ENCODE results near the gene CROCC.
"Not testable (repeated sequence)": the region's sequence is repeated elsewhere in the genome, so short reads cannot be mapped to it uniquely, and the experiment has no call there.

Gene CROCC

GRCh38 chr1:16938351-16939321 is 16.9 kb downstream of the CROCC start:
- TF ChIP-seq GATA1 (IDR thresholded peaks at IDR 0.05; ENCODE audit: low read depth, low read length) (no peak), POLR2A (IDR thresholded peaks at IDR 0.05; ENCODE audit: low read length) (no peak)
- no peak for DNase-seq

GRCh38 chr1:16939386-16940180 is 17.9 kb downstream of the CROCC start:
- not testable (repeated sequence) for DNase-seq

DNA sequence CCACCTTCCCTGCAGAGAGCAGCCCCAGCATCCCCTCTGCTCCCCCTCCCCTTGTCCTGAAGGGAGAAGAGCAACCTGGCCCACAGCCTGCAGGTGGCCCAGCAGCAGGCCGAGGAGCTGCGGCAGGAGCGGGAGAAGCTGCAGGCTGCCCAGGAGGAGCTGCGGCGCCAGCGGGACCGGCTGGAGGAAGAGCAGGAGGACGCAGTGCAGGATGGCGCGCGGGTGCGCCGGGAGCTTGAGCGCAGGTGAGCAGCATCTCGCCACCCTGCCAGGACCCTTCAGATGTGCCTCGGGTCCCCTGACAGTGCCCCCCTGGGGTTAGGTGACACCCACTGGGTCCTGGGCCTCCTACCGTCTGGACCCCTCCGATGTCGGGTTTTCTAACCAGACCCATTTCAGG is 22.3 kb downstream of the CROCC start:
- TF ChIP-seq POLR2A (IDR thresholded peaks at IDR 0.05; ENCODE audit: low read length) (no peak), GATA1 (IDR thresholded peaks at IDR 0.05; ENCODE audit: low read depth, low read length) (no peak)
- no peak for DNase-seq

- not testable (repeated sequence) for DNase-seq
These were observed 23.8 kb downstream of the CROCC start for GRCh38 chr1:16945512-16945911.

DNA sequence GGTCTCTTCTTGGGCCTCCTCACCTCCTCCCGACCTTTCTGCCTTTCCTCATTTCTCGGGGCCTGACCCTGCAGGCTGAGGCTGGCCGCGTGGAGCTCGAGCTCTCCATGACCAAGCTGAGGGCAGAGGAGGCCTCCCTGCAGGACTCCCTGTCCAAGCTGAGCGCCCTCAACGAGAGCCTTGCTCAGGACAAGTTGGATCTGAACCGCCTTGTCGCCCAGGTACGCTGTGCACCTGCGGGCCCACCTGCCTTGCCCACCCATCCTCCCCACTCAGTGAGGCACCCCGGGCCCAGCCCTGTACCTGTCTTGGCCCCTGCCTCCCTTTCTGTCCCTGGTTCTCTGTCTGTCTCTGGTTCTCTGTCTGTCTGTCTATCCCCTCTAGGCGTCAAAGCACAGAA is 24.5 kb downstream of the CROCC start:
- not testable (repeated sequence) for DNase-seq

- DNase-seq: no peak
- TF ChIP-seq GATA1 (IDR thresholded peaks at IDR 0.05; ENCODE audit: low read depth, low read length) (no peak), POLR2A (IDR thresholded peaks at IDR 0.05; ENCODE audit: low read length) (no peak)
These were observed 24.9 kb downstream of the CROCC start for GRCh38 chr1:16946646-16947045.

- DNase-seq: not testable (repeated sequence)
These were observed 26.7 kb downstream of the CROCC start for GRCh38 chr1:16948282-16948891.

GRCh38 chr1:16949026-16949425 is 27.3 kb downstream of the CROCC start:
- DNase-seq: not testable (repeated sequence)

DNA sequence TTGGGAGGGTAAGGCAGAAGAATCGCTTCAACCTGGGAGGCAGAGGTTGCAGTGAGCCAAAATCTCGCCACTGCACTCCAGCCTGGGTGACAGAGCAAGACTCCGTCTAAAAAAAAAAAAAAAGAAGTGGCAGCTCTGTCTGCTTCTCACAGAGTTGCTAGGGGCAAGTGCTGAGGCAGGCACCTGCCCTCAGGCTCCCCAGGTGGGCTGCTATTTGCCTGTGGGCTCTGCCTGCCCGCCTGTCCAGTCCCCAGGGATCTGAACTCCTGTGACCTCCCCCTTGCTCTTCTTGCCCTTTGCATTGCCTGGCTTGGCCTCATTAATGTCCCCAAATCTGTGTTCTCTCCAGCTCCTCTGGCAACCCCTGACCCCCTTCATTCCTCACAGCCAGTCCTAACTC is 30.6 kb downstream of the CROCC start:
- not testable (repeated sequence) for DNase-seq

DNA sequence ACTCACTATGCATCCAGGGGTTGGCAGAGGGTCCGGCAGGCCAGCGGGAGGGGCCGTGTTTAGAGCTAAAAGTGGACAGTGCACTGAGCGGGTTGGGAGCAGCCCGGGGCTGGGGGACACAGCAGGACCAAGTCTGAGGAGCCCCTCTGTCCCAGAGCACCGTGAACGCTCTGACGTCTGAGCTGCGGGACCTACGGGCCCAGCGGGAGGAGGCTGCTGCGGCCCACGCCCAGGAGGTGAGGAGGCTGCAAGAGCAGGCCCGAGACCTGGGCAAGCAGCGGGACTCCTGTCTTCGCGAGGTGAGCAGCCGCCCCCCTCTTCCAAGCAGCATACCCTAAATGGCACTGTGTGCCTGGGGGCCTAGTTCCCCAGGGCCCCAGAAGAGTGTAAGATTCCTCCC is 32.8 kb downstream of the CROCC start:
- no peak for TF ChIP-seq GATA1 (IDR thresholded peaks at IDR 0.05; ENCODE audit: low read depth, low read length)
- TF ChIP-seq POLR2A (IDR thresholded peaks at IDR 0.05; ENCODE audit: low read length): no peak
- DNase-seq: no peak

DNA sequence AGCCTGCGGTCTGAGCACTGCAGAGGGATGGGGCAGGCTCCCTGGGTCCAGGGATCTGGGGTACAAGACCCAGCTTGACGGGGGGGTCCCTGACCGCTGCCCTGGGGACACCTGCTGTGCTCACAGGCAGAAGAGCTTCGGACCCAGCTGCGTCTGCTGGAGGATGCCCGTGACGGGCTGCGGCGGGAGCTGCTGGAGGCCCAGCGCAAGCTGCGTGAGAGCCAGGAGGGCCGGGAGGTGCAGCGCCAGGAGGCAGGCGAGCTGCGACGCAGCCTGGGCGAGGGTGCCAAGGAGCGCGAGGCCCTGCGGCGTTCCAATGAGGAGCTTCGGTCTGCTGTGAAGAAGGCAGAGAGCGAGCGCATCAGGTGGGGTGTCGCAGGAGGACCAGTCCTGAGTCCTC is 33.5 kb downstream of the CROCC start:
- no peak for DNase-seq
- TF ChIP-seq GATA1 (IDR thresholded peaks at IDR 0.05; ENCODE audit: low read depth, low read length): no peak
- no peak for TF ChIP-seq POLR2A (IDR thresholded peaks at IDR 0.05; ENCODE audit: low read length)

DNA sequence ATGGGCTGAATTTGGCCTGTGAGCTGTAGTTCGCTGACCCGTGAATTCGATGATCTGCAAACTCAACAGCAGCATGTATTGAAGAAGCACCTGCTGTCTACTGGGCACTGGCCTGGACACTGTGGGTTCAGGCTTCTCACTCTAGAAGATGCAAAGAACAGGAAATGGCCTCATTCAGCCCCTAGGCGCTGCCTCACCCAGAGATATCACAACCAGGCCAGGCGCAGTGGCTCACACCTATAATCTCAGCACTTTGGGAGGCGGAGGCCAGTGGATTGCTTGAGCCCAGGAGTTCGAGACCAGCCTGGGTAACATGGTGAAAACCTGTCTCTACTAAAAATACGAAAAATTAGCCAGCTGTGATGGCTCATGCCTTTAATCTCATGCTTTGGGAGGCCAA is 35.0 kb downstream of the CROCC start:
- no peak for DNase-seq
- no peak for TF ChIP-seq POLR2A (IDR thresholded peaks at IDR 0.05; ENCODE audit: low read length)
- no peak for TF ChIP-seq GATA1 (IDR thresholded peaks at IDR 0.05; ENCODE audit: low read depth, low read length)

DNA sequence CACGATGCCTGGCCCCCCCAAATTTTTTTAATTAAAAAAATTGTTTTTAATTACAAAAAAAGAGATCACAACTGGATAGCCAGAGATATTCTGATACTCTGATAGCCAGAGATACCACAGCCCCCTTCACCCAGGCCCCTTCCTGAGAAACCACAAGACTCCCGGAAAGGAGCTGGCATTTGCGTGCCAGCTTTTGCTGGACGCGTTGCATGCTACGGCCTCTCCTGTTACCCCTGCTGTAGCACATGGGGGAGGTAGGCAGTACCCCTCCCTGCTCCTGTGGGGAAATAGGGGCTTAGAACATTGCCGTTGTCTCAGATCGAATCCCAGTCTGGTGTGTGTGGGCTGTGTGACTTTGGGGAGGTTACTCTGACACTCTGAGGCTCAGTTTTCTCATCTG is 36.0 kb downstream of the CROCC start:
- TF ChIP-seq GATA1 (IDR thresholded peaks at IDR 0.05; ENCODE audit: low read depth, low read length): no peak
- TF ChIP-seq POLR2A (IDR thresholded peaks at IDR 0.05; ENCODE audit: low read length): no peak
- no peak for DNase-seq

DNA sequence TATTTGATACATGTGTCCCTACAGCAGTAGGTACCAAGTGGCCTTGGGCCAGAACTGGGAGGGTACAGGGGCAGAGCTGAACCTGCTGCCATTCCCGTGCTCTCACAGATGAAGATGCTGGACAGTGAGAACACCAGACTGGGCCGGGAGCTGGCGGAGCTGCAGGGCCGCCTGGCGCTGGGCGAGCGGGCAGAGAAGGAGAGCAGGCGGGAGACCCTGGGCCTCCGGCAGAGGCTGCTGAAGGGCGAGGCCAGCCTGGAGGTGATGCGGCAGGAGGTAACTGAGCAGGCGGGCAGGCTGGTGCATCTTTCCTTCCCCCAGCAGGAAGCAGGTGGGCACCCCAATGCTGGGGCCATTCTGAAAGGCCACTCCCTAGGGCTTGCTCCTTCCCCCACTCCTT is 36.7 kb downstream of the CROCC start:
- TF ChIP-seq POLR2A (IDR thresholded peaks at IDR 0.05; ENCODE audit: low read length): no peak
- TF ChIP-seq GATA1 (IDR thresholded peaks at IDR 0.05; ENCODE audit: low read depth, low read length): no peak
- DNase-seq: no peak

Data from erythroblast (primary cell).